ENCODE results near the gene PLCB1.
A peak's percentile ranks its signal among the peaks of the same experiment; 100 is the strongest.
"Not testable (repeated sequence)": the region's sequence is repeated elsewhere in the genome, so short reads cannot be mapped to it uniquely, and the experiment has no call there.

PLCB1 gene

DNA sequence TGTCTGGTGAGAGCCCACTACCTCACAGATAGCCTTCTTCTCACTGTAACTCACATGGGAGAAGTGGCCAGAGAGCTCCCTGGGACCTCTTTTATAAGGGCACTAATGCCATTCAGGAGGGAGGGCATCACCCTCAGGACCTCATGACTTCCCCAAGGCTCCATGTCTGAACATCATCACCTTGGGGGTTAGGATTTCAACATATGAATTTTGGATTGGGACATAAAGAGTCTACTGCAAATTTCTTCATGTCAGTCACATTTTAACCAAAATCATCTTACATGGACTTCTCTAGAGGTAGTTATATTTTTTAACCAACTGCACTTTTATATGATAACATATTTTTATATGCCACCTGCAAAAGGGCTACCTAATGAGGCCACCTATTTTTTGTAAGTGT is 324.7 kb downstream of the PLCB1 start:
- no peak for TF ChIP-seq MAX (IDR thresholded peaks at IDR 0.05; ENCODE audit: low read depth, low read length)
- no peak overlapping the region for H3K4me3 ChIP-seq (ENCODE audit: low read depth, low read length)
- no peak for DNase-seq (ENCODE audit: low read depth)

- peak; percentile 91 for DNase-seq (ENCODE audit: low read depth)
- TF ChIP-seq MAX (IDR thresholded peaks at IDR 0.05; ENCODE audit: low read depth, low read length) (0 out of 2 replicates have a peak, but pooled peaks have one; percentile 30), POLR2A (IDR thresholded peaks at IDR 0.05; ENCODE audit: extremely low read depth, insufficient read length) (no peak), MYC (IDR thresholded peaks at IDR 0.05; ENCODE audit: low read depth, low read length) (peak; percentile 47; the same call in 1 of the 2 replicates)
- TF ChIP-seq, protein P1, sequence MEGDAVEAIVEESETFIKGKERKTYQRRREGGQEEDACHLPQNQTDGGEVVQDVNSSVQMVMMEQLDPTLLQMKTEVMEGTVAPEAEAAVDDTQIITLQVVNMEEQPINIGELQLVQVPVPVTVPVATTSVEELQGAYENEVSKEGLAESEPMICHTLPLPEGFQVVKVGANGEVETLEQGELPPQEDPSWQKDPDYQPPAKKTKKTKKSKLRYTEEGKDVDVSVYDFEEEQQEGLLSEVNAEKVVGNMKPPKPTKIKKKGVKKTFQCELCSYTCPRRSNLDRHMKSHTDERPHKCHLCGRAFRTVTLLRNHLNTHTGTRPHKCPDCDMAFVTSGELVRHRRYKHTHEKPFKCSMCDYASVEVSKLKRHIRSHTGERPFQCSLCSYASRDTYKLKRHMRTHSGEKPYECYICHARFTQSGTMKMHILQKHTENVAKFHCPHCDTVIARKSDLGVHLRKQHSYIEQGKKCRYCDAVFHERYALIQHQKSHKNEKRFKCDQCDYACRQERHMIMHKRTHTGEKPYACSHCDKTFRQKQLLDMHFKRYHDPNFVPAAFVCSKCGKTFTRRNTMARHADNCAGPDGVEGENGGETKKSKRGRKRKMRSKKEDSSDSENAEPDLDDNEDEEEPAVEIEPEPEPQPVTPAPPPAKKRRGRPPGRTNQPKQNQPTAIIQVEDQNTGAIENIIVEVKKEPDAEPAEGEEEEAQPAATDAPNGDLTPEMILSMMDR (IDR thresholded peaks at IDR 0.05; ENCODE audit: low read depth, low read length): no peak
- no peak overlapping the region for H3K4me3 ChIP-seq (ENCODE audit: low read depth, low read length)
Measured at GRCh38 chr20:8457978-8458377, 325.9 kb downstream of the PLCB1 start.

- no peak overlapping the region for H3K4me3 ChIP-seq (ENCODE audit: low read depth, low read length)
- no peak for DNase-seq (ENCODE audit: low read depth)
- TF ChIP-seq MAX (IDR thresholded peaks at IDR 0.05; ENCODE audit: low read depth, low read length) (no peak), MYC (IDR thresholded peaks at IDR 0.05; ENCODE audit: low read depth, low read length) (no peak), POLR2A (IDR thresholded peaks at IDR 0.05; ENCODE audit: extremely low read depth, insufficient read length) (no peak)
- TF ChIP-seq, protein P1 (IDR thresholded peaks at IDR 0.05; ENCODE audit: low read depth, low read length): no peak
Measured at GRCh38 chr20:8461186-8461585, 329.1 kb downstream of the PLCB1 start.

GRCh38 chr20:8464368-8464767 is 332.3 kb downstream of the PLCB1 start:
- no peak for DNase-seq (ENCODE audit: low read depth)
- no peak overlapping the region for H3K4me3 ChIP-seq (ENCODE audit: low read depth, low read length)
- TF ChIP-seq POLR2A (IDR thresholded peaks at IDR 0.05; ENCODE audit: extremely low read depth, insufficient read length) (no peak), MAX (IDR thresholded peaks at IDR 0.05; ENCODE audit: low read depth, low read length) (no peak), MYC (IDR thresholded peaks at IDR 0.05; ENCODE audit: low read depth, low read length) (no peak)
- TF ChIP-seq, protein P1 (IDR thresholded peaks at IDR 0.05; ENCODE audit: low read depth, low read length): no peak

- DNase-seq (ENCODE audit: low read depth); H3K4me3 ChIP-seq (ENCODE audit: low read depth, low read length): not testable (repeated sequence)
Measured at GRCh38 chr20:8466781-8467180, 334.7 kb downstream of the PLCB1 start.

DNA sequence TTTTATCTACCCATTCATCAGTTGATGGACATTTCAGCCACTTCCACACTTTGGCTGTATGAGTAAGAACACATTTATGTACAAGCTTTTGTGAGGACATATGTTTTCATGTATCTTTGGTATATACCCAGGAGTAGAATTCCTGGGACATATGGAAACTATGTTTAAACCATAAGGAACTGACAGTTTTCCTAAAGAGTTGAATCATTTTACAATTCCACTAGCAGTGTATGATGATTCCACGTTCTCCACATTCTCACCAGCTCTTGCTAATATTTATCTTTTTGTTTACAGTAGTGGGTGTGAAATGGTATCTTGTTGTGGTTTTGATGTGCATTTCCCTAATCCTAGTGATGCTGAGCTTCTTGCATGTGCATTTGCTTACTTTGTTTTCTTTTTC is 338.1 kb downstream of the PLCB1 start:
- TF ChIP-seq MYC (IDR thresholded peaks at IDR 0.05; ENCODE audit: low read depth, low read length) (no peak), MAX (IDR thresholded peaks at IDR 0.05; ENCODE audit: low read depth, low read length) (no peak), POLR2A (IDR thresholded peaks at IDR 0.05; ENCODE audit: extremely low read depth, insufficient read length) (no peak)
- TF ChIP-seq, protein P1 (IDR thresholded peaks at IDR 0.05; ENCODE audit: low read depth, low read length): no peak

GRCh38 chr20:8471465-8471864 is 339.4 kb downstream of the PLCB1 start:
- no peak for TF ChIP-seq MYC (IDR thresholded peaks at IDR 0.05; ENCODE audit: low read depth, low read length)
- TF ChIP-seq, protein P1 (IDR thresholded peaks at IDR 0.05; ENCODE audit: low read depth, low read length): no peak
- no peak for TF ChIP-seq MAX (IDR thresholded peaks at IDR 0.05; ENCODE audit: low read depth, low read length)
- no peak for TF ChIP-seq POLR2A (IDR thresholded peaks at IDR 0.05; ENCODE audit: extremely low read depth, insufficient read length)
- no peak overlapping the region for H3K4me3 ChIP-seq (ENCODE audit: low read depth, low read length)

More for the DNA sequence above, 338.1 kb downstream of the PLCB1 start:
- no peak overlapping the region for H3K4me3 ChIP-seq (ENCODE audit: low read depth, low read length)
- DNase-seq (ENCODE audit: low read depth): no peak

More at GRCh38 chr20:8471465-8471864, 339.4 kb downstream of the PLCB1 start:
- DNase-seq (ENCODE audit: low read depth): no peak
